ENCODE results near the gene WDR93.

- TF ChIP-seq CTCF (IDR thresholded peaks at IDR 0.05; ENCODE audit: poor library complexity), result no peak
- TF ChIP-seq EZH2 (IDR thresholded peaks at IDR 0.05; ENCODE audit: borderline replicate concordance), result no peak
- no peak for TF ChIP-seq EZH2phosphoT487 (IDR thresholded peaks at IDR 0.05; ENCODE audit: low read depth, severe bottlenecking, unreplicated experiment)
Measured at GRCh38 chr15:89690276-89691218, at the start of gene WDR93, which contains the start of gene PEX11A.
